ENCODE measurements around the gene SYT1. TPM values are rescaled to one million over a fixed set of nuclear protein-coding genes. Genes with fewer than 3 reads are reported as not detected.

SYT1 gene
- total RNA-seq, 4 donors from 2014 or later = 9.7 to 24.3 (median 18.3) TPM

- Histone ChIP-seq H3K27ac (no peak overlapping the region), H3K4me1 (no peaks in the 10 kb centered on the region), H3K9me3 (no peaks in the 10 kb centered on the region), H3K27me3 (no peaks in the 10 kb centered on the region), H3K4me3 (no peak overlapping the region), H3K36me3 (no peaks in the 10 kb centered on the region)
- intact Hi-C loops (cut with DNase I; ENCODE audit: low total_unique reads) = no loop called here
- TF ChIP-seq CTCF (IDR thresholded peaks at IDR 0.05) (no peak), POLR2A (IDR thresholded peaks at IDR 0.05) (no peak)
- no peak for DNase-seq
Measured at GRCh38 chr12:79161249-79161934, 296.8 kb downstream of the SYT1 start.

GRCh38 chr12:79162147-79162772, 297.7 kb downstream of the SYT1 start:
- intact Hi-C loops (cut with DNase I; ENCODE audit: low total_unique reads) = no loop called here
- H3K27me3 ChIP-seq = no peaks in the 10 kb centered on the region
- H3K9me3 ChIP-seq = no peaks in the 10 kb centered on the region
- TF ChIP-seq CTCF (IDR thresholded peaks at IDR 0.05) (no peak), POLR2A (IDR thresholded peaks at IDR 0.05) (no peak)
- H3K36me3 ChIP-seq = no peaks in the 10 kb centered on the region
- no peak overlapping the region for H3K27ac ChIP-seq
- H3K4me3 ChIP-seq = no peak overlapping the region
- no peak for DNase-seq
- H3K4me1 ChIP-seq = no peaks in the 10 kb centered on the region

- Histone ChIP-seq H3K36me3 (no peaks in the 10 kb centered on the region), H3K27me3 (no peaks in the 10 kb centered on the region), H3K4me3 (no peak overlapping the region), H3K9me3 (no peaks in the 10 kb centered on the region), H3K4me1 (no peaks in the 10 kb centered on the region), H3K27ac (no peak overlapping the region)
- intact Hi-C loops (cut with DNase I; ENCODE audit: low total_unique reads) = no loop called here
- DNase-seq = no peak
- TF ChIP-seq POLR2A (IDR thresholded peaks at IDR 0.05) (no peak), CTCF (IDR thresholded peaks at IDR 0.05) (no peak)
Measured at GRCh38 chr12:79162948-79163347, 298.4 kb downstream of the SYT1 start.

- intact Hi-C loops (cut with DNase I; ENCODE audit: low total_unique reads) = no loop called here
- no peaks in the 10 kb centered on the region for H3K4me1 ChIP-seq
- H3K9me3 ChIP-seq = no peaks in the 10 kb centered on the region
- no peak overlapping the region for H3K27ac ChIP-seq
- H3K4me3 ChIP-seq = no peak overlapping the region
- no peaks in the 10 kb centered on the region for H3K27me3 ChIP-seq
- TF ChIP-seq POLR2A (IDR thresholded peaks at IDR 0.05) (no peak), CTCF (IDR thresholded peaks at IDR 0.05) (no peak)
- no peaks in the 10 kb centered on the region for H3K36me3 ChIP-seq
- no peak for DNase-seq
Measured at GRCh38 chr12:79164890-79165289, 300.3 kb downstream of the SYT1 start.

GRCh38 chr12:79168687-79169086, 304.1 kb downstream of the SYT1 start:
- H3K27me3 ChIP-seq = no peaks in the 10 kb centered on the region
- TF ChIP-seq POLR2A (IDR thresholded peaks at IDR 0.05) (no peak), CTCF (IDR thresholded peaks at IDR 0.05) (no peak)
- intact Hi-C loops (cut with DNase I; ENCODE audit: low total_unique reads) = no loop called here
- no peak overlapping the region for H3K4me3 ChIP-seq
- no peaks in the 10 kb centered on the region for H3K36me3 ChIP-seq
- DNase-seq = no peak
- H3K4me1 ChIP-seq = no peaks in the 10 kb centered on the region
- H3K27ac ChIP-seq = no peak overlapping the region
- H3K9me3 ChIP-seq = peaks cover 0 to 3% of the 10 kb centered on the region in 2 donors

All from uterus (tissue), 4 donors.